ENCODE results near the gene PIGP. TPM values are rescaled to one million over a fixed set of nuclear protein-coding genes. Genes with fewer than 3 reads are reported as not detected.
"Not testable (repeated sequence)": the region's sequence is repeated elsewhere in the genome, so short reads cannot be mapped to it uniquely, and the experiment has no call there.

The PIGP gene
- total RNA-seq, 1 experiment from 2014 or later, result 13.6 TPM

DNA sequence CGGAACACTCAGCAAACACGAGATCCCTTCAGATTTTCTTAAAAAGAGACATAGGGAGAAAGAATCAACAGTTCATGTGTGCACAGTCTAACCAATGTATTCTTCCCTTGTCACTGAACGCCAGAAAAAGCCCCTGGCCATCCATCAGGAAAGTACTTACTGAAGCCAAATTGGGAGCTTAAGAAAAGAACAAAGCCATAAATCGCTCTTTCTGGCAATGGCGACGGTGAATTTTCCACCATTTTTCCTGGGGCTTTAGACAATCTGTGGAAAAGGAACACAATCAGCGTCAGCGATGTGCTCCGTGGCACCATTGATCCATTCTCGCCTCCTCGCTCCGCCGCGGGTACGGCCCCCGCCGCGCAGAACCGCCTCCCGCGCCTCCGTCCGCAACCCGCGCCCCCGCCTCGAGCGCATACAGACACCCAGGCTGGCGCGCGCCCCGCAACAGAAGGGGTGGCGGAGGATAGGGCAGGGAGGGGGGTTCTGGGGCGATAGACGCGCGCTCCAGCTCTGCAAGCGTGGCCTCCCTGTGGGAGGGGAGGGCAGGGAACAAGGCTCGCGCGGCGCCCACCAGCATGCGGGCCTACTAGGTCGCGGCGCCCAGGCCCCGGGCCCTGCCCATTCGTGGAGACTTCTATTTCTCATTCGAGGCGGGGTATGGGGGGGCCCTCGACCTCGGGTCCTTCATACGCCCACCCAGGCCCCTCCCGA lies 440 bp downstream of the PIGP start:
- H3K27ac ChIP-seq, result peak overlapping the region; percentile 91
- DNase-seq (ENCODE audit: low read depth in 1 of 2, low spot score in 2 of 2), result no peak
- H3K4me3 ChIP-seq, result peak overlapping the region; percentile 90
- peaks cover 8% of the 10 kb centered on the region for H3K36me3 ChIP-seq
- peaks cover 34% of the 10 kb centered on the region for H3K4me1 ChIP-seq (replicated peaks)
- no peaks in the 10 kb centered on the region for H3K9me3 ChIP-seq (replicated peaks)
- no peaks in the 10 kb centered on the region for H3K27me3 ChIP-seq (replicated peaks)

DNA sequence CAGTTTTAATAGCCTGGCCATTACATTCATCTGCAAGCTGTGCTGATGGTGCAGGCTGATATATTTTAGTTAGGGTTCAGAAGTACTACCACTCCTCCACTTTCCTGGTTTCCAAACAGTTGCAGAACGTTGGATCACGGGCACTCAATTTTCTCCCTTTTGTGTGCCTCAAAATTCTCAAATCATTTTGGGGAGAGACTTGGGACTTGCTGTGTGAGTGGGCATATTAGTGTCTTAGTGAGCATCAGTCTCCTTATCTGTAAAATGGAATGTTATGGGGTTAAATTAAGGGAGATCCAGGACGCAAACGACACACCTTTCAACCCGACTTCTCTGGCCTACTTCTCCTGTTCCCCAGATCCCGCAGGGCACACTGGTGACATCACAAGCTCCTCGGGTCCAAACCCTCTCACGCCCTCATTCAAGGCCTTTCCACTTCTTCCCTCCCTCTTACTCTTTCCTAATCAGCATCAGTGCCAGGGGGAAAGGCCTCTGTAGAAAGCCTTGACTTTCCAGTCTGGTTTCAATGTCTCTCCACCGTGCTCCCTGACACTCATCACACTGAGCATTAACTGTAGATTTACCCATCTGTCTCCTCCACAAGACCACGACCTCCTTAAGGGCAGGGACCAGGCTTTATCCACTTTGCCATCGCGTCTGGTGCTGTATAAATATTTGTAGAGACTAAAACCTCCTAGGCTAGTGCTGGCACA lies 1.2 kb downstream of the PIGP start:
- H3K9me3 ChIP-seq (replicated peaks), result no peaks in the 10 kb centered on the region

DNA sequence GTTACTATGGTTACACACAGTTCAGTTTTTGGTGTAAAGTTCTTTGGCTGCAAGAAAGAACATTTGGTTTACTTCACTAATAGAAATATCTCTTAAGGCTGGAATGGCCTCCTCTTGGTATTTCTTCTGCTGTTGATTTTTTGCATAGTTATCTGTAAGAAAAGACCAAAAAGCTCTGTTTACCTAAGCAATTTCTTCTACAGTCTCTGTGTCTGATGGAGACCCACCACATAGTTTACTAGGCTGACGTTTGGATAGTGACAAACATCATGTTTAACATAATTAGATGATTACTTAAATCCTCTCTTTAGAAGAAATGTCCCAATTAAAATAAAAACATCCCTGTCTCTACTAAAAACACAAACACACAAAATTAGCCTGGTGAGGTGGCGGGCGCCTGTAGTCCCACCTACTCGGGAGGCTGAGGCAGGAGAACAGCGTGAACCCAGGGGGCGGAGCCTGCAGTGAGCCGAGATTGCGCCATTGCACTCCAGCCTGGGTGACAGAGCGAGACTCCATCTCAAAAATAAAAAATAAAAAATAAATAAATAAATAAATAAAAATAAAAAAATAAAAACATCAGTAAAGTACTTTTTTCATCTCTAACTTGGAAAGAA lies 7.2 kb downstream of the PIGP start:
- no peaks in the 10 kb centered on the region for H3K27me3 ChIP-seq (replicated peaks)
- DNase-seq (ENCODE audit: low read depth in 1 of 2, low spot score in 2 of 2), result peak; percentile 92 to 97
- H3K27ac ChIP-seq, result peak overlapping the region; percentile 99
- H3K9me3 ChIP-seq (replicated peaks), result no peaks in the 10 kb centered on the region
- no peaks in the 10 kb centered on the region; the same call in 1 of the 2 replicates for H3K36me3 ChIP-seq
- H3K4me1 ChIP-seq (replicated peaks), result peaks cover 57% of the 10 kb centered on the region
- no peak overlapping the region for H3K4me3 ChIP-seq

More for the DNA sequence above, 1.2 kb downstream of the PIGP start:
- Histone ChIP-seq H3K27ac (peak overlapping the region; percentile 91), H3K27me3 (replicated peaks) (no peaks in the 10 kb centered on the region), H3K36me3 (peaks cover 8% of the 10 kb centered on the region), H3K4me3 (peak overlapping the region; percentile 90), H3K4me1 (replicated peaks) (peaks cover 34% of the 10 kb centered on the region)
- peak; percentile 57 to 71 for DNase-seq (ENCODE audit: low read depth in 1 of 2, low spot score in 2 of 2)

DNA sequence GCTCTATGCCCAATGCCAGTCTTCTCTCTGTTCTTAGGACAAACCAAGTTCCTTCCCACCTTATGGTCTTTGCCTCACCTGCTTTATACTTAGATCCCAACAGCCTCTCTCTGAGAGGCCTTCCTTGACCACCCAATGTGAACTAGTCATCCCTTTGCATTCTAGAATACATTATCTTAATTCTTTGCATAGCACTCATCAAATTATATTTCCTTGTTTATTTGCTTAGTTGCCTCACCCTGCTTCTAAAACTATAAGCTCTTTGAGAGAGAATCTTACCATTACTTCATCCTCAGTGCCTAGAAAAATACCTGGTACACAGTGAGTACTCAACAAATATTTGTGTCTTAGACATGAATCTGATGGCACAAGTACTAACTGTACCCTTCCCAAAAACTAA lies 8.0 kb downstream of the PIGP start:
- H3K4me1 ChIP-seq (replicated peaks), result peaks cover 57% of the 10 kb centered on the region
- H3K27ac ChIP-seq, result peak overlapping the region; percentile 99
- H3K9me3 ChIP-seq (replicated peaks), result no peaks in the 10 kb centered on the region
- peak; percentile 60 to 96 for DNase-seq (ENCODE audit: low read depth in 1 of 2, low spot score in 2 of 2)
- H3K27me3 ChIP-seq (replicated peaks), result no peaks in the 10 kb centered on the region
- no peak overlapping the region for H3K4me3 ChIP-seq
- no peaks in the 10 kb centered on the region; the same call in 1 of the 2 replicates for H3K36me3 ChIP-seq

DNA sequence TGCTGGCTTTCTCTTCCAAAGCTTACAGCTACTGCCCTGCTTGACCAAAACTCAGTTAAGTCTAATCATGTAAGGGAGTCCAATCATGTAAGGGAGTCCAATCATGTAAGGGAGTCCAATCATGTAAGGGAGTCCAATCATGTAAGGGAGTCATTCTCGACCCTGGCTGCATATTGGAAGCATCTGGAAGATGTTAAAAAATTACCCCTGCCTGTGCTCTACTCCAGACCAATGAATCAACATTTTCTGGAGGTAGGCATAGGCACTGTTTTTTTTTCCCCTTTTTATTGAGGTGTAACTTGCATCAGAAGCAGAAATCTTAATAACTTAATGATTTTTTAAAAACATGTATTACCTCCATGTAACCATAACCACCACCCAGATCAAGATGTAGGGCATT lies 9.4 kb downstream of the PIGP start:
- H3K4me1 ChIP-seq (replicated peaks), result peaks cover 70% of the 10 kb centered on the region
- no peak overlapping the region for H3K4me3 ChIP-seq
- no peaks in the 10 kb centered on the region; the same call in 1 of the 2 replicates for H3K36me3 ChIP-seq
- no peak for DNase-seq (ENCODE audit: low read depth in 1 of 2, low spot score in 2 of 2)
- no peaks in the 10 kb centered on the region for H3K9me3 ChIP-seq (replicated peaks)
- H3K27ac ChIP-seq, result peak overlapping the region; percentile 99
- H3K27me3 ChIP-seq (replicated peaks), result no peaks in the 10 kb centered on the region

DNA sequence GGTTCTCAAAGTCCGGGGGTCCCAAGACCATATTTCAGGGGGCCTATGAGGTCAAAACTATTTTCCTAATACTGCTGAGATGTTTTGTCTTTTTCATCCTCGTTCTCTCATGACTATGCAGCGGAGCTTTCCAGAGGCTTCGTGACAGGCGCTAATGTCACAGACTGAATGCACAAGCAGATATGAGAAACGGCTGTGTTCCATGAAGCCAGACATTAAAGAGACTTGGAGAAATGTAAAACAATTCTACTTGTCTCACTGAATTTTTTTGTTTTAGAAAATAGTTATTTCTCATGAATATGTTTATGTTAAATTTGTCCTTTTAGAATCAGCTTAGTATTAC lies 10.3 kb downstream of the PIGP start:
- no peak for DNase-seq (ENCODE audit: low read depth in 1 of 2, low spot score in 2 of 2)
- Histone ChIP-seq H3K36me3 (no peaks in the 10 kb centered on the region; the same call in 1 of the 2 replicates), H3K9me3 (replicated peaks) (no peaks in the 10 kb centered on the region), H3K27ac (peak overlapping the region; percentile 99), H3K4me3 (no peak overlapping the region), H3K4me1 (replicated peaks) (peaks cover 79% of the 10 kb centered on the region), H3K27me3 (replicated peaks) (no peaks in the 10 kb centered on the region)

DNA sequence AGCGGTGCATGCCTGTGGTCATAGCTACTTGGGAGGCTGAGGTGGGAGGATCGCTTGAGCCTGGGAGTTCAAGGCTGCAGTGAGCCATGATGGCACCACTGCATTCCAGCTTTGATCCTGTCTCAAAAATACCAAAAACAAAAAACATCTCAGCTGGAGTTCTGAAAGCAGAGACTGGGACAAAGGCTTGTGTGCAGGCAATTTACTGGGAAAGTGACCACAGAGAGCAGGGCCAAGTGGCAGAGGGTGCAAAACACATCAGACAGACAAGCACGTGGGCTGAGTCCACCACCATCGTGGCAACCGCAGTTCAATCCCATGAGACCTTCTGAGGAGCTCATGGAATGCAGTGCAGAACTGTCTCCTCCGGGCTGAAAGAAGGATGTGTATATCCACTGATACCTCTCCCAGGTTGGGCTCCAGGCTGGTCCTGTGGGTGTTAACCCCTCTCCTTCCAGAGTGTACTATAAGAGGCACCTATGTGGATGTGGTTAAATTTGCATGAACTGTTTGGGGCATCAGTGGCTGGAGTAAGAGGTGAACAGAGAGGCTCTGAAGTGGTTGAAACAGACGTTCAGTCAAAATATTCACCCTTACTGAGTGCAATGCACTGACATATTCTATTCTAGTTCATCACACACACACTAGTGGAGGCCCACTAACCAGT lies 10.8 kb downstream of the PIGP start:
- H3K36me3 ChIP-seq, result no peaks in the 10 kb centered on the region; the same call in 1 of the 2 replicates
- H3K9me3 ChIP-seq (replicated peaks), result no peaks in the 10 kb centered on the region
- H3K4me3 ChIP-seq, result no peak overlapping the region
- H3K27me3 ChIP-seq (replicated peaks), result no peaks in the 10 kb centered on the region
- H3K4me1 ChIP-seq (replicated peaks), result peaks cover 80% of the 10 kb centered on the region
- DNase-seq (ENCODE audit: low read depth in 1 of 2, low spot score in 2 of 2), result peak; percentile 98
- peak overlapping the region; percentile 99 for H3K27ac ChIP-seq

DNA sequence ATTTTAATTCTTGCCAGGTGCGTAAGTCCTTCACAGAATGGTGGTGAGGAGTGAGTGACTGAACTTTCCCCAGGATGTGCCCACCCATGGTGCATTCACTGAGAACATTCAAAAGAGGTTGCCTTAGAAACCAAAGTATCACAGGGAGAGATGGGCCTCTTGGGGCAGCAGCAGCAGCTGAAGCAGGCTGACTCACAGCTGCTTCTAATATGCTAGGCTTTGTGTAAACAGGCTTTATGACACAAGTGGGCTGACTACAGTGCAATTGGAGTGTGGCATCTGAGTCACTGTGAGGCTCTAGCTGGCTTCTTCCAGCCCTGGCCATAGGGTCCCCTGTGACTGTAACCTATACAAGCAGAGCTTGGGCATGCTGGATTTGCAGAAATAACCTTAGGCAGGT lies 12.6 kb downstream of the PIGP start:
- peak; percentile 95 to 96 for DNase-seq (ENCODE audit: low read depth in 1 of 2, low spot score in 2 of 2)
- Histone ChIP-seq H3K27ac (peak overlapping the region; percentile 91), H3K27me3 (replicated peaks) (no peaks in the 10 kb centered on the region), H3K36me3 (no peaks in the 10 kb centered on the region), H3K4me1 (replicated peaks) (peaks cover 77% of the 10 kb centered on the region), H3K4me3 (no peak overlapping the region), H3K9me3 (replicated peaks) (0 out of 2 replicates have a peak, but pooled peaks cover 4% of the 10 kb centered on the region)

DNA sequence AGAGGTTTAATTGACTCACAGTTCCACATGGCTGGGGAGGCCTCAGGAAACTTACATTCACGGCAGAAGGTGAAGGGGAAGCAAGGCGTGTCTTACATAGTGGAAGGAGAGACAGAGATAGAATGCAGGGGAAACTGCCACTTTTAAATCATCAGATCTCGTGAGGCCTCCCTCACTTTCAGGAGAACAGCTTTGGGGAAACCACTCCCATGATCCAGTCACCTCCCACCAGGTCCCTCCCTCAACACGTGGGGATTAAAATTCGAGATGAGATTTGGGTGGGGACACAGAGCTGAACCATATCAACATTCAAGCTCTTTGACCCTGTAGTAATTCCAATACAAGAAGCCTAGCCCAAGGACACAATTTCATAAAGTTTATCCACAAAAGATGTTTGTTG lies 13.7 kb downstream of the PIGP start:
- H3K4me3 ChIP-seq, result no peak overlapping the region
- no peaks in the 10 kb centered on the region for H3K27me3 ChIP-seq (replicated peaks)
- H3K36me3 ChIP-seq, result no peaks in the 10 kb centered on the region
- H3K27ac ChIP-seq, result peak overlapping the region; percentile 55
- H3K4me1 ChIP-seq (replicated peaks), result peaks cover 74% of the 10 kb centered on the region
- DNase-seq (ENCODE audit: low read depth in 1 of 2, low spot score in 2 of 2), result no peak
- 0 out of 2 replicates have a peak, but pooled peaks cover 4% of the 10 kb centered on the region for H3K9me3 ChIP-seq (replicated peaks)

DNA sequence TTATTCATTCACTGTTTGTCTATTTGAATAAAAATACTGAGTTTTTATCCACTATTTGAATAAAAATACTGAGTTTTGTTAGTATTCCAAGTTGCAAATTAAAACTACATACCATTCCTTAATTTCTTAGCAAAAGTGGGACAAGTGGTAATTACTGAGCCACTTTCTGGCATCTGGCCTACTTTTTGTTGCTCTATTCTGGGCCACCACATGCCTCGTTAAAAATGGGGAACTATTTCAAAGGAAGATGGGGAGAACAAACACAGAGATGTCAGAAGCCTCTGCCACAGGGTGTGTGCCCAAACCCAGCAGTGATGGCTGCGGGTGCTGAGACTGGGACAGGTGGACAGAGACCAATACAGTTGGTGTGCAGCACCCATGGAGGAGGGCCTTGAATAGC lies 14.6 kb downstream of the PIGP start:
- no peak for DNase-seq (ENCODE audit: low read depth in 1 of 2, low spot score in 2 of 2)
- Histone ChIP-seq H3K4me3 (no peak overlapping the region), H3K27ac (no peak overlapping the region), H3K36me3 (no peaks in the 10 kb centered on the region), H3K27me3 (replicated peaks) (no peaks in the 10 kb centered on the region), H3K9me3 (replicated peaks) (0 out of 2 replicates have a peak, but pooled peaks cover 4% of the 10 kb centered on the region), H3K4me1 (replicated peaks) (peaks cover 65% of the 10 kb centered on the region)

DNA sequence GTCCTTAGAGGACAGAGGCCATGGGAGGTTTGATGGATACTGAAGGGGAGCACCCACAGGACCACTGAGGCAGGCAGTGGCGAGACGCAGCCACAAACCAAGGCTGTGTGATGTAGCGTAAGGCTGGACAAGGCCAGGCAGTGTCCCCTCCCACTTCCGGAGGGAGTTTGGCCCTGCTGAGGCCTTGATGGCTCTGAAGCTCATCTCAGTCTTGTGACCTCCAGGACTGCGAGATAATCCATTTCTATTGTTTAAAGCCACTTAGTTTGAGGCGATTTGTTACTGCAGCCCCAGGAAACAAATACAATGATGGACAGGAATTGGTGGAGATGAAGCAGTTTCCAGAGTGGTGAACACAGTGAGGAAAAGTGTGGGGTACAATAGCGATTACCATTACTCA lies 15.3 kb downstream of the PIGP start:
- Histone ChIP-seq H3K27ac (no peak overlapping the region), H3K36me3 (no peaks in the 10 kb centered on the region), H3K4me1 (replicated peaks) (peaks cover 60% of the 10 kb centered on the region), H3K27me3 (replicated peaks) (no peaks in the 10 kb centered on the region), H3K9me3 (replicated peaks) (0 out of 2 replicates have a peak, but pooled peaks cover 4% of the 10 kb centered on the region), H3K4me3 (no peak overlapping the region)
- DNase-seq (ENCODE audit: low read depth in 1 of 2, low spot score in 2 of 2), result no peak

DNA sequence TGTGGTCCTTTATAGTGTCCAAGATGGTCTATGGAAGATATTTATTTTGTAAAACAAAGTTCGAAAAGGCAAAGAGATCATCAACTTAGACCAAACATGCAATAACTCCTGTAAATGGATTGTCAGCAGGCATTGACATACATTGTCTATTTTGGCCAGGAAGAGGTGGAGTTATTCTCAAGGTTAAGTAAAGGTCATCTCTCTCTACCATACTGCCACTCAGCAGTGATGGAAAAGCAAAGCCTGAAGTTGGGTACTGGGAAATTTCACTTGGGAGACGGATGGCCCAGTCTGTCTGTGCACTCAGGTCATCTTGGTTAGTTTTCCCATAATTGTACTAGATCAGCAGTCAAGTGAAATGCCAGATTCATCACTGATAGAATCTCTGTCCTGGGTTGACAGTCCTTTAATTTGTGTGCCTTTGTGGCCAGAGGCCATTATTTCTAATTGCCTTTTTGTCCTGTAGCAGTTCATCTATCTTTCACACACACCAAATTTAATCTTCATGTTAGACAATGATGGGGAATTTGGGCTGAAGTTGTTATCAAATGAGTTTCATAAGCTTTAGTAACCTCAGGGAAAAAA lies 17.5 kb downstream of the PIGP start:
- Histone ChIP-seq H3K9me3 (replicated peaks) (0 out of 2 replicates have a peak, but pooled peaks cover 4% of the 10 kb centered on the region), H3K27ac (no peak overlapping the region; the same call in 1 of the 2 replicates), H3K4me1 (replicated peaks) (peaks cover 40% of the 10 kb centered on the region), H3K27me3 (replicated peaks) (no peaks in the 10 kb centered on the region), H3K36me3 (no peaks in the 10 kb centered on the region), H3K4me3 (no peak overlapping the region)
- peak in 1 of 2 experiments; percentile 28 for DNase-seq (ENCODE audit: low read depth in 1 of 2, low spot score in 2 of 2)

DNA sequence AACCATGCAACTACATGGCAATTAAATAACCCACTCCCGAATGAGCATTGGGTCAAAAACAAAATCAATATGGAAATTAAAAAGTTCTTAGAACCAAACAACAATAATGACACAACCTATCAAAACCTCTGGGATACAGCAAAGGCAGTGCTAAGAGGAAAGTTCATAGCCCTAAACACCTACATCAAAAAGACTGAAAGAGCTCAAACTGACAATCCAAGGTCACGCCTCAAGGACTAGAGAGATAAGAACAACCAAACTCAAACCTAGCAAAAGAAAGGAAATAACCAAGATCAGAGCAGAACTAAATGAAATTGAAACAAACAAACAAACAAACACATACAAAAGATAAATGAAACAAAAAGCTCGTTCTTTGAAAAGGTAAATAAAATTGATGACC lies 23.1 kb downstream of the PIGP start:
- H3K36me3 ChIP-seq; H3K27me3 ChIP-seq (replicated peaks); H3K4me1 ChIP-seq (replicated peaks): not testable (repeated sequence)

More for the DNA sequence above, 23.1 kb downstream of the PIGP start:
- H3K27ac ChIP-seq; H3K4me3 ChIP-seq; DNase-seq (ENCODE audit: low read depth in 1 of 2, low spot score in 2 of 2); H3K9me3 ChIP-seq (replicated peaks): not testable (repeated sequence)
